Measurements from ENCODE around the gene VWC2.

VWC2 gene

GRCh38 chr7:49928787-49929186, 155.3 kb downstream of the VWC2 start:
- in situ Hi-C loops (cut with MboI; ENCODE audit: low sequenced_read_pairs), result no loop called here

GRCh38 chr7:49931627-49932026, 158.2 kb downstream of the VWC2 start:
- in situ Hi-C loops (cut with MboI; ENCODE audit: low sequenced_read_pairs), result no loop called here

GRCh38 chr7:49937608-49938007, 164.2 kb downstream of the VWC2 start:
- in situ Hi-C loops (cut with MboI; ENCODE audit: low sequenced_read_pairs), result no loop called here

All from HL-60/S4 (cell line).